NCI-H1694 (cell line): ENCODE measurements around the gene PCDHGA6.
"Not testable (repeated sequence)": the region's sequence is repeated elsewhere in the genome, so short reads cannot be mapped to it uniquely, and the experiment has no call there.

Experiments
- DNase-seq: peaks from one replicate; lab custom pipeline; 2025; lab: John Stamatoyannopoulos, UW

PCDHGA6 gene

DNA sequence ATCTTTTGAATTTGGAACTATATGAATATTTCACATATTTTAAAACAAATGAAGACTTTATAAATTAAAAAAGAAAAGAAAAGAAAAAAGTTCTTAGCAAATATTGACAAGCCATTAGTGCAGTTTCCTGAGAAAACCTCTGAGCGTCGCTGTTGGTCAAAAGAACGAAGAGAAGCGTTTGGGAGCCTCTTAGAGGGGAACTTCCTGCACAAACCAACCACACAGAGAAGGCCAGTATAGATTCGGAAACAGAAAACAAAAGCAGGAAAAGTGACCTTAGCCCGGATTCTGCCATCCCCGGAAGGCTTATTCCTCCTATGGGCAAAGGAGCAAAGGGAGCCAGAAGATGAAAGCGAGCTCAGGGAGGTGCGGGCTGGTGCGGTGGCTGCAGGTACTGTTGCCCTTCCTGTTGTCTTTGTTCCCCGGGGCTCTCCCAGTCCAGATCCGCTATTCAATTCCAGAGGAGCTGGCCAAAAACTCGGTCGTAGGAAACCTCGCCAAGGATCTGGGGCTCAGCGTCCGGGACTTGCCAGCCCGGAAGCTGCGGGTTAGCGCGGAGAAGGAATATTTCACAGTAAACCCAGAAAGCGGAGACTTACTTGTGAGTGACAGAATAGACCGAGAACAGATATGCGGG is 13.8 kb upstream of the PCDHGA6 start, which contains the start of gene PCDHGB2:
Gene PCDHGB2, plus strand, starts transcription at position 205 of the 637 bp plus-strand sequence. Its CDS starts 142 bp downstream, at position 347.
- DNase-seq = peak; percentile 1

DNA sequence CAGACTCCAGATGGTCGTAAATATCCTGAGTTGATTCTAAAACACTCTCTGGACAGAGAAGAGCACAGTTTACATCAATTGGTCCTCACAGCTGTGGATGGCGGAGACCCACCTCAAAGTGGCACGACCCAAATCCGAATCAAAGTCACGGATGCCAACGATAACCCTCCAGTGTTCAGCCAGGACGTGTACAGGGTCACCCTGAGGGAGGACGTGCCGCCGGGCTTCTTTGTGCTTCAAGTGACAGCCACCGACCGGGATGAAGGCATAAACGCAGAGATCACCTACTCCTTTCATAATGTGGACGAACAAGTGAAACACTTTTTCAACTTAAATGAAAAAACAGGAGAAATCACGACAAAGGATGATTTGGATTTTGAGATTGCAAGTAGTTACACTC is 13.0 kb upstream of the PCDHGA6 start:
- no peak for DNase-seq

DNA sequence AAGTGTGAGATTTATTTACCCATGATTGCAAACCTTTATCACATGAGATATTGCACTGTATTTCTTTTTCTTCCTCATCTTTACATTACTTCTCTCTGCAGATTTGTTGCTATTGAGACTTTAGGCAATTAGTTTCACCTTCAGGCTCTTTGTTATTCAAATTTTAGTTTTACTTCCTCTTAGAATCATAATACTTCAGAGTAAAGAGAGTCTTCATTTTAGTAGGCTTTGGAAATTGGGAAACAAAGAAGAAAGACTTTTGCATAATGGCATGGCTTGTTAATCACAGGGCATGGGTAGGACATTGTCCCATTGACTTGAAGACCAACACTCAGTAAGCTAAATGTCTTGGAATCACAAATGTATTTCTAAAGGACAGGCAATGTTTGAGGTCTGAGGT is 11.0 kb upstream of the PCDHGA6 start:
- no peak for DNase-seq

DNA sequence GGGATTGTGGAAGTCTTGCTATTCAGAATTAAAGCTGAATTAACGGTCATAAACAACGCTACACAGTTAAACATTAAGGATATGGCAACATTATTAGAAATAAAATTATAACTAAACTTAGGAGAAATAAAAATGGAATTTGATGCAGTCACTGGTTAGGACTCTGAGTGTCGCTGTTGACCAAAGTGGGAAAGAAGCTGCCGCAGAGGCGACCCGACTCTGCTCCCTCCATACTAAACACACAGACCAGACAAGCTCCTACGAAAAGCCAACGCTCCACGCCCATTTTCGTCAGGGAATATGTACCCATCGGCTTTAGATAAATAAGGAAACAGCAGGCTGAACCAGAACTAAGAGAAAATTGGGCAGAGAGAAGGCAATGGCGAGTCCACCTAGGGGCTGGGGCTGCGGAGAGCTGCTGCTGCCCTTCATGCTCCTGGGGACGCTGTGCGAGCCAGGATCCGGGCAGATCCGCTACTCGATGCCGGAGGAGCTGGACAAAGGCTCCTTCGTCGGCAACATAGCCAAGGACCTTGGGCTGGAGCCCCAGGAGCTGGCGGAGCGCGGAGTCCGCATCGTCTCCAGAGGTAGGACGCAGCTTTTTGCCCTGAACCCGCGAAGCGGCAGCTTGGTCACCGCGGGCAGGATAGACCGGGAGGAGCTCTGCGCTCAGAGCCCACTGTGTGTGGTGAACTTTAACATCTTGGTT is 9.6 kb upstream of the PCDHGA6 start, which contains the start of gene PCDHGA5:
Gene PCDHGA5, plus strand, starts transcription at position 211 of the 709 bp plus-strand sequence. Its CDS starts 169 bp downstream, at position 380.
- no peak for DNase-seq

DNA sequence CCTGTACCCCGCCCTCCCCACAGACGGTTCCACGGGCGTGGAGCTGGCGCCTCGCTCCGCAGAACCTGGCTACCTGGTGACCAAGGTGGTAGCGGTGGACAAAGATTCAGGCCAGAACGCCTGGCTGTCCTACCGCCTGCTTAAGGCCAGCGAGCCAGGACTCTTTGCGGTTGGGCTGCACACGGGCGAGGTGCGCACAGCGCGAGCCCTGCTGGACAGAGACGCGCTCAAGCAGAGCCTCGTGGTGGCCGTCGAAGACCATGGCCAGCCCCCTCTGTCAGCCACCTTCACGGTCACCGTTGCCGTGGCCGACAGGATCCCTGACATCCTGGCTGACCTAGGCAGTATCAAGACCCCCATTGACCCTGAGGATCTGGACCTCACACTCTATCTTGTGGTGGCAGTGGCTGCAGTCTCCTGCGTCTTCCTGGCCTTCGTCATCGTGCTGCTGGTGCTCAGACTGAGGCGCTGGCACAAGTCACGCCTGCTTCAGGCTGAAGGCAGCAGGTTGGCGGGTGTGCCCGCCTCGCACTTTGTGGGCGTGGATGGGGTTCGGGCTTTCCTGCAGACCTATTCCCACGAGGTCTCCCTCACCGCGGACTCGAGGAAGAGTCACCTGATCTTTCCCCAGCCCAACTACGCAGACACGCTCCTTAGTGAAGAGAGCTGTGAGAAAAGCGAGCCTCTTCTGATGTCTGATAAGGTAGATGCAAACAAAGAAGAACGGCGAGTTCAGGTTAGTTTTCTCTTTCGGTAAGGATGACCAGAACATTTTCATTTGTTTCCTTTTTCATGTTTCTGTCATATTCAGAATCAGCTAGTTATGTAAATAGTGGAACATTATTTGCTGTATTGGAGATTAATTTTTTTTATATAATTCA is 7.4 kb upstream of the PCDHGA6 start:
- no peak for DNase-seq

DNA sequence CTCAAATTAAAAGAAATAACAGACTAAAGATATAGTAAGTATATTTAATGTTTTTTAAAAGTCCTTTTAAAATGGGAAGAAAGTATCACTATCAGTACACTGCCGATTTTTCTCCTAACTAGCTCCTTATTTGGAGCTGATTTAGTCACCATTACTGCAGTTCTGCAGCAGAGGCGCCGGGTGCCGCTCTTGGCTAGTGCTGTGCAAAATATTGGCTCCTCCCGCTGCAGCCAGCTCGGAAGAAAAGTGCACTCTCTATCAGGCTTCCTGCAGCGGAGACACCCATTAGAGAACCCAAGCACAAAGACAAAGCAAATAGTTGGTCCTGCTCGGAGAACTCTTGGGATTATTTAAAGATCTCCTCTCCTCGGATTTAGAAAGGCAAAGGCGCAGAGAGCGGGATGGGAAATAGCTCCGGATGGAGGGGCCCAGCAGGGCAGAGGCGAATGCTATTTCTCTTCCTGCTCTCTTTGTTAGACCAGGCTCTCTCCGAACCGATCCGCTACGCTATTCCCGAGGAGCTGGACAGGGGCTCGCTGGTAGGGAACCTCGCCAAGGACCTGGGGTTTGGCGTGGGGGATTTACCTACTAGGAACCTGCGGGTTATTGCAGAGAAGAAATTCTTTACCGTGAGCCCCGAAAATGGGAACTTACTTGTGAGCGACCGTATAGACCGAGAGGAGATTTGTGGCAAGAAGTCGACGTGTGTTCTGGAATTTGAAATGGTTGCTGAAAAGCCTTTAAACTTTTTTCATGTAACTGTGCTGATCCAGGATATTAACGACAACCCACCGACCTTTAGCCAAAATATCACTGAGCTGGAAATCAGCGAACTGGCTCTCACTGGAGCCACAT is 3.5 kb upstream of the PCDHGA6 start, which contains the start of gene PCDHGB3:
Gene PCDHGB3, plus strand, starts transcription at position 249 of the 855 bp plus-strand sequence. Its CDS starts 153 bp downstream, at position 402.
- DNase-seq = no peak

DNA sequence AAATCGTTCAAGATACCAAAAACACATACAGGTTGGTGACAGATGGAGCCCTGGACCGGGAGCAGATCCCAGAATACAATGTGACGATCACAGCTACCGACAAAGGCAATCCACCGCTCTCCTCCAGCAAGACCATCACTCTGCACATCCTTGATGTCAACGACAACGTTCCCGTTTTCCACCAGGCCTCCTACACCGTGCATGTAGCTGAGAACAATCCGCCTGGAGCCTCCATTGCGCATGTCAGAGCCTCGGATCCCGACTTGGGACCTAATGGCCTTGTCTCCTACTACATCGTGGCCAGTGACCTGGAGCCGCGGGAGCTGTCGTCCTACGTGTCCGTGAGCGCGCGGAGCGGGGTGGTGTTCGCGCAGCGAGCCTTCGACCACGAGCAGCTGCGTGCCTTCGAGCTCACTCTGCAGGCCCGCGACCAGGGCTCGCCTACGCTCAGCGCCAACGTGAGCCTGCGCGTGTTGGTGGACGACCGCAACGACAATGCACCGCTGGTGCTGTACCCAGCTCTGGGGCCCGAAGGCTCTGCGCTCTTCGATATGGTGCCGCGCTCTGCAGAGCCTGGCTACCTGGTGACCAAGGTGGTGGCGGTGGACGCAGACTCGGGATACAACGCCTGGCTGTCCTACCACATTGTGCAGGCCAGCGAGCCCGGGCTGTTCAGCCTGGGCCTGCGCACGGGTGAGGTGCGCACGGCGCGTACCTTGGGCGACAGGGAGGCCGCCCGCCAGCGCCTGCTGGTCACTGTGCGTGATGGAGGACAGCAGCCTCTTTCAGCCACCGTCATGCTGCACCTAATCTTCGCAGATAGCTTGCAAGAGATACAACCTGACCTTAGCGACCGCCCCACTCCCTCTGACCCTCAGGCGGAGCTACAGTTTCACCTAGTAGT is 1.9 kb upstream of the PCDHGA6 start:
- DNase-seq = no peak

DNA sequence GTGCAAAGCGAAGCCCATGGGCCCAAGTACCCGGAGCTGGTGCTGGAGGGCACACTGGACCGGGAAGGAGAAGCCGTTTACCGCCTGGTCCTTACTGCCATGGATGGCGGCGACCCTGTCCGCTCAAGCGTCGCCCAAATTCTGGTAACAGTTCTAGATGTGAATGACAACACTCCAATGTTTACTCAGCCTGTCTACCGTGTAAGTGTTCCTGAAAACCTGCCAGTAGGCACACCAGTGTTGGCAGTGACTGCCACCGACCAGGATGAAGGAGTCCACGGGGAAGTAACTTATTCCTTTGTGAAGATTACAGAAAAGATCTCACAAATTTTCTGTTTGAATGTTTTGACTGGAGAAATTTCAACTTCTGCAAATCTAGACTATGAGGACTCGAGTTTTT is 936 bp downstream of the PCDHGA6 start:
- DNase-seq = no peak

DNA sequence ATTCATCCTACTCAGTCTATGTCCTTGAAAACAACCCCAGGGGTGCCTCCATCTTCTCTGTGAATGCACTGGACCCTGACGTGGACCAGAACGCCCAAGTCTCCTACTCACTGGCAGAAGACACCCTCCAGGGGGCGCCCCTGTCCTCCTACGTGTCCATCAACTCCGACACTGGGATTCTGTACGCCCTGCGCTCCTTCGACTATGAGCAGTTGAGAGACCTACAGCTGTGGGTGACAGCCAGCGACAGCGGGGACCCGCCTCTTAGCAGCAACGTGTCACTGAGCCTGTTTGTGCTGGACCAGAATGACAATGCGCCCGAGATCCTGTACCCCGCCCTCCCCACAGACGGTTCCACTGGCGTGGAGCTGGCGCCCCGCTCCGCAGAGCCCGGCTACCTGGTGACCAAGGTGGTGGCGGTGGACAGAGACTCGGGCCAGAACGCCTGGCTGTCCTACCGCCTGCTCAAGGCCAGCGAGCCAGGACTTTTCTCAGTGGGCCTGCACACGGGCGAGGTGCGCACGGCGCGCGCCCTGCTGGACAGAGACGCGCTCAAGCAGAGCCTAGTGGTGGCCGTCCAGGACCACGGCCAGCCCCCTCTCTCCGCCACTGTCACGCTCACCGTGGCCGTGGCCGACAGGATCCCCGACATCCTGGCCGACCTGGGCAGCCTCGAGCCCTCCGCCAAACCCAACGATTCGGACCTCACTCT is 1.9 kb downstream of the PCDHGA6 start:
- DNase-seq = not testable (repeated sequence)

DNA sequence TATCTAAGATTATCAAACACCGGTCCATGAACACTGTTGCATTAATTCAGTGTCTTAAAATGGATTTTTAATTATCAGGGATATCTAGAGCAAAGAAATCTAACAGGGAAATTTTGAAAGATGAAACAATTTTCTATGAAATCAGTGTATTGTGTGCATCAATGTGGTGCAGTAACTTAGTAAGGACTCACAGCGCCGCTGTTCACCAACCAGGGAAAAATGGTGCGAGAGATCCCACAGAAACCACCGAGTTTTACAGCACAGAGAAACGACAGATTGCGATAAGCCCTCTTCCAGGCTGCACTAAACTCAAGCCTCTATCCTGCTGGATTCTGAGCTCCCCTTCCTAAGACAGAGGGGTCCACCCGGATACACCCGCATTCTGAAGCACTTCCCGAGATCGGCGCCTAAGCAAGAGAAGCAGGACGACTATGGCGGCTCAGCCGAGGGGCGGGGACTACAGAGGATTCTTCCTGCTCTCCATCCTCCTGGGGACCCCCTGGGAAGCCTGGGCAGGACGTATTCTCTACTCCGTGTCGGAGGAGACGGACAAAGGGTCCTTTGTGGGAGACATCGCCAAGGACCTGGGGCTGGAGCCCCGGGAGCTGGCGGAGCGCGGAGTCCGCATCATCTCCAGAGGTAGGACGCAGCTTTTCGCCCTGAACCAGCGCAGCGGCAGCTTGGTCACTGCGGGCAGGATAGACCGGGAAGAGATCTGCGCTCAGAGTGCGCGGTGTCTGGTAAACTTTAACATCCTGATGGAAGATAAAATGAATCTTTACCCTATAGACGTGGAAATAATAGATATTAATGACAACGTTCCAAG is 9.0 kb downstream of the PCDHGA6 start, which contains the start of gene PCDHGA7:
Gene PCDHGA7, plus strand, starts transcription at position 274 of the 826 bp plus-strand sequence. Its CDS starts 158 bp downstream, at position 432.
- DNase-seq = no peak

DNA sequence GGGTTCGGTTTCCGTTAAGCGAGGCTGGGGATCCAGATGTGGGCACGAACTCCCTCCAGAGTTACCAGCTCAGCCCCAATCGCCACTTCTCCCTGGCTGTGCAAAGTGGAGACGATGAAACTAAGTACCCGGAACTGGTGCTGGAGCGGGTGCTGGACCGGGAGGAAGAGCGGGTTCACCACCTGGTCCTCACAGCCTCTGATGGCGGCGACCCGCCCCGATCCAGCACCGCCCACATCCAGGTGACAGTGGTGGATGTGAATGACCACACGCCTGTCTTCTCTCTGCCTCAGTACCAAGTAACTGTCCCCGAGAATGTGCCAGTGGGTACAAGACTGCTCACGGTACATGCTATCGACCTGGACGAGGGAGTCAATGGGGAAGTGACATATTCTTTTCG is 9.7 kb downstream of the PCDHGA6 start:
- DNase-seq = no peak

DNA sequence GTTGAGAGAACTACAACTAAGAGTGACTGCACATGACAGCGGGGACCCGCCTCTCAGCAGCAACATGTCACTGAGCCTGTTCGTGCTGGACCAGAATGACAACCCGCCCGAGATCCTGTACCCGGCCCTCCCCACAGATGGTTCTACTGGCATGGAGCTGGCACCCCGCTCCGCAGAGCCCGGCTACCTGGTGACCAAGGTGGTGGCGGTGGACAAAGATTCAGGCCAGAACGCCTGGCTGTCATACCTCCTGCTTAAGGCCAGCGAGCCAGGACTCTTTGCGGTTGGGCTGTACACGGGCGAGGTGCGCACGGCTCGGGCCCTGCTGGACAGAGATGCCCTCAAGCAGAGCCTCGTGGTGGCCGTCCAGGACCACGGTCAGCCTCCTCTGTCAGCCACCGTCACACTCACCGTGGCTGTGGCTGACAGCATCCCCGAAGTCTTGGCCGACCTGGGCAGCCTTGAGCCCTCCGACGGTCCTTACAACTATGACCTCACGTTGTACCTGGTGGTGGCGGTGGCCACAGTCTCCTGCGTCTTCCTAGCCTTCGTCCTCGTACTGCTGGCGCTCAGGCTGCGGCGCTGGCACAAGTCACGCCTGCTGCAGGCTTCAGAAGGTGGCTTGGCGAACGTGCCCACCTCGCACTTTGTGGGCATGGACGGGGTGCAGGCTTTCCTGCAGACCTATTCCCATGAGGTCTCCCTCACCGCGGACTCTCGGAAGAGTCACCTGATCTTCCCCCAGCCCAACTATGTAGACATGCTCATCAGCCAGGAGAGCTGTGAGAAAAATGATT is 11.0 kb downstream of the PCDHGA6 start:
- no peak for DNase-seq

DNA sequence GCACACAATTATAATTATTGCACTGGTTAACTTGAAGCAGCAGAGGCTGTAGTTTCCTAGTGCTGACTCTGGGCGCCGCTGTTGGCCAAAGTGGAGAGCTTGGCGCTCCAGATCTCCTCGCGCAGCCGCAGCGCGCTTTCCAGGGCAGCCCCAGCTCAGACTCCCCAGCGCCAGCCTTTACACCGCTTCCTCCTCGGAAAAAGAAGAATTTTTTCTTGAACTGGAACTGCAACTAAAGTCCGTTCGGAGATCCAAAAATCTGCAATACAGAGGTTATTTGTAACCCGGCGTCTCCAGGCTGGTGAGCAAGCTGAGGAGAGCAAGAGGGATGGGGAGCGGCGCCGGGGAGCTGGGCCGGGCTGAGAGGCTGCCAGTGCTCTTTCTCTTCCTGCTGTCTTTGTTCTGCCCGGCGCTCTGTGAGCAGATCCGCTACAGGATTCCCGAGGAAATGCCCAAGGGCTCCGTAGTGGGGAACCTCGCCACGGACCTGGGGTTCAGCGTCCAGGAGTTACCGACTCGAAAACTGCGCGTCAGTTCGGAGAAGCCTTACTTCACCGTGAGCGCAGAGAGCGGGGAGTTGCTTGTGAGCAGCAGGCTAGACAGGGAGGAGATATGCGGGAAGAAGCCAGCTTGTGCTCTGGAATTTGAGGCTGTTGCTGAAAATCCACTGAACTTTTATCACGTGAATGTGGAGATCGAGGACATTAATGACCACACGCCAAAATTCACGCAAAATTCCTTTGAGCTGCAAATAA is 14.0 kb downstream of the PCDHGA6 start, which contains the start of gene PCDHGB4:
Gene PCDHGB4, plus strand, starts transcription at position 142 of the 755 bp plus-strand sequence. Its CDS starts 187 bp downstream, at position 329.
- not testable (repeated sequence) for DNase-seq

DNA sequence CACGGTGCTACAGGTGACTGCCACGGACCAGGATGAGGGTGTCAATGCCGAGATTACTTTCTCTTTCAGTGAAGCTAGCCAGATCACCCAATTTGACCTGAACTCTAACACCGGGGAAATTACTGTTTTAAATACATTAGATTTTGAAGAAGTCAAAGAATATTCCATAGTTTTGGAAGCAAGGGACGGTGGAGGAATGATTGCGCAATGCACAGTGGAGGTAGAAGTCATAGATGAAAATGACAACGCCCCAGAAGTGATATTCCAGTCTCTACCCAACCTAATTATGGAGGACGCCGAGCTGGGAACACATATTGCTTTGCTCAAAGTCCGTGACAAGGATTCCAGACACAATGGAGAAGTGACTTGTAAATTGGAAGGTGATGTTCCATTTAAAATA is 15.0 kb downstream of the PCDHGA6 start:
- no peak for DNase-seq

DNA sequence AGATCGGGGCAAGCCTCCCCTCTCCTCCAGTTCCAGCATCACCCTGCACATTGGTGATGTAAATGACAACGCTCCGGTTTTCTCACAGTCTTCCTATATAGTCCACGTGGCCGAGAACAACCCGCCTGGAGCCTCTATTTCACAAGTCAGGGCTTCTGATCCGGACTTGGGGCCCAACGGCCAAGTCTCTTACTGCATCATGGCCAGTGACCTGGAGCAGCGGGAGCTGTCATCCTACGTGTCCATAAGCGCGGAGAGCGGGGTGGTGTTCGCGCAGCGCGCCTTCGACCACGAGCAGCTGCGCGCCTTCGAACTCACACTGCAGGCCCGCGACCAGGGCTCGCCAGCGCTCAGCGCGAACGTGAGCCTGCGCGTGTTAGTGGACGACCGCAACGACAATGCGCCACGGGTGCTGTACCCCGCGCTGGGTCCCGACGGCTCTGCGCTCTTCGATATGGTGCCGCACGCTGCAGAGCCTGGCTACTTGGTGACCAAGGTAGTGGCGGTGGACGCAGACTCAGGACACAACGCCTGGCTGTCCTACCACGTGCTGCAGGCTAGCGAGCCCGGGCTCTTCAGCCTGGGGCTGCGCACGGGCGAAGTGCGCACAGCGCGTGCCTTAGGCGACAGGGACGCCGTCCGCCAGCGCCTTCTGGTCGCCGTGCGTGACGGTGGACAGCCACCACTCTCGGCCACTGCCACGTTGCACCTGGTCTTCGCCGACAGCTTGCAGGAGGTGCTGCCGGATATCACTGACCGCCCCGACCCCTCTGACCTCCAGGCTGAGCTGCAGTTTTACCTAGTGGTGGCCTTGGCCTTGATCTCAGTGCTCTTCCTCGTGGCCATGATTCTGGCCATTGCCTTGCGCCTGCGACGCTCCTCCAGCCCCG is 15.7 kb downstream of the PCDHGA6 start:
- DNase-seq = no peak
